CD4-positive, alpha-beta T cell (primary cell): ENCODE results near the gene RPL13A. TPM values are rescaled to one million over a fixed set of nuclear protein-coding genes. Genes with fewer than 3 reads are reported as not detected.
"Not testable (repeated sequence)": the region's sequence is repeated elsewhere in the genome, so short reads cannot be mapped to it uniquely, and the experiment has no call there.

Experiments
- ATAC-seq: fragments of 200-7000 bp; cut with Tn5 transposase; one replicate; pipeline ENCODE4 v1.10.0; 2022; ENCODE audit warnings: mild to moderate bottlenecking; ENCODE audit not compliant: poor library complexity
- CTCF ChIA-PET: fragments of 350-600 bp; sonication (Branson Sonifier 250); formaldehyde crosslinking; loops from one replicate; lab custom pipeline; 2021; ENCODE audit warnings: antibody characterized with exemption, inconsistent platforms; lab: Charles Lee
- POLR2A ChIA-PET: fragments of 350-600 bp; sonication (Branson Sonifier 250); formaldehyde crosslinking; loops from one replicate; lab custom pipeline; 2021; ENCODE audit warnings: antibody characterized with exemption, inconsistent platforms; lab: Charles Lee
- DNase-seq, 14 experiments: peaks; one replicate each; pipeline ENCODE4 v3.0.0-alpha.2; 2013 to 2020; ENCODE audit warnings: mixed read lengths in 2 of 14
- H3K27ac ChIP-seq, 2 donors: one replicate each; pipeline versions ENCODE4 v1.5.1 to v1.7.0; 2013; ENCODE audit warnings: low read length in 2 of 2, low read depth in 1 of 2, mild to moderate bottlenecking in 1 of 2
- H3K27me3 ChIP-seq, 2 experiments: 1 replicate in 1 of 2; 2 replicates in 1 of 2; pipeline versions ENCODE4 v1.6.1 to v1.7.0; 2013; ENCODE audit warnings: low read length in 2 of 2, control low read depth in 1 of 2, mild to moderate bottlenecking in 1 of 2, moderate library complexity in 1 of 2; ENCODE audit not compliant: insufficient read depth in 2 of 2, control insufficient read depth in 1 of 2
- H3K36me3 ChIP-seq: one replicate; pipeline ENCODE4 v1.6.1; 2013; ENCODE audit warnings: low read length, control low read depth; ENCODE audit not compliant: insufficient read depth
- H3K4me1 ChIP-seq: one replicate; pipeline ENCODE4 v1.6.1; 2013; ENCODE audit warnings: low read length, control low read depth; ENCODE audit not compliant: insufficient read depth
- H3K4me3 ChIP-seq: one replicate; pipeline ENCODE4 v1.5.1; 2013; ENCODE audit warnings: mild to moderate bottlenecking, low read length, moderate library complexity
- H3K9me3 ChIP-seq, 2 experiments: 1 replicate in 1 of 2; 2 replicates in 1 of 2; pipeline versions ENCODE4 v1.6.1 to v1.7.0; 2013; ENCODE audit warnings: low read length in 2 of 2, mild to moderate bottlenecking in 2 of 2, control low read depth in 1 of 2, moderate library complexity in 1 of 2; ENCODE audit not compliant: control insufficient read depth in 1 of 2, insufficient read depth in 1 of 2
- H3K27ac Mint-ChIP-seq: one replicate; pipeline ENCODE4 v1.8.0; 2020; ENCODE audit warnings: mixed read lengths
- H3K27me3 Mint-ChIP-seq: one replicate; pipeline ENCODE4 v1.8.0; 2021; ENCODE audit warnings: mixed read lengths
- H3K36me3 Mint-ChIP-seq: one replicate; pipeline ENCODE4 v1.8.0; 2021; ENCODE audit warnings: low read depth, mixed read lengths
- H3K4me1 Mint-ChIP-seq: one replicate; pipeline ENCODE4 v1.8.0; 2021; ENCODE audit warnings: low read depth, mixed read lengths
- H3K4me3 Mint-ChIP-seq: one replicate; pipeline ENCODE4 v1.8.0; 2020; ENCODE audit warnings: mild to moderate bottlenecking, mixed read lengths
- H3K9me3 Mint-ChIP-seq: one replicate; pipeline ENCODE4 v1.8.0; 2020; ENCODE audit warnings: mixed read lengths
- CTCF ChIP-seq: fragments of 200-600 bp; IDR thresholded peaks from one replicate; pipeline ENCODE4 v1.8.0; 2022; ENCODE audit warnings: antibody characterized with exemption, mild to moderate bottlenecking
- intact Hi-C, 2 experiments: fragments of 100-400 bp; cut with DNase I in 1 of 2; cut with micrococcal nuclease in 1 of 2; formaldehyde crosslinking; loops; one replicate each; pipeline versions ENCODE4 v1.15.1 to v1.9.0; 2023 to 2025; cut with DNase I, micrococcal nuclease
- total RNA-seq, 174 experiments: library from RNA in 2 of 174; stranded (reverse) in 2 of 174; gene quantifications; one replicate each; pipeline ENCODE4 v1.2.3 and lab custom pipeline; 2021 to 2026

RPL13A gene
- total RNA-seq, 2 experiments from 2014 or later, result 5,328 to 5,481 TPM

GRCh38 chr19:49442354-49442753, 45.1 kb upstream of the RPL13A start:
- peaks cover 36% of the 10 kb centered on the region for H3K4me1 ChIP-seq
- ATAC-seq (no peak), DNase-seq (peak in 2 of 14 experiments; percentile 6 to 55)
- no peaks in the 10 kb centered on the region for H3K9me3 ChIP-seq
- H3K36me3 ChIP-seq, result peaks cover 10% of the 10 kb centered on the region
- ChIA-PET CTCF (interaction anchor here (0.9 to 3.9 kb wide), 6 partner anchors 11 to 51 kb away, joined by 3 to 19 read pairs (median 4); no protein-coding TSS in a partner anchor), POLR2A (interaction anchor here (1.1 to 1.9 kb wide), 5 partner anchors 11 to 51 kb away, joined by 3 to 6 read pairs (median 4); partner anchors contain the start of gene ALDH16A1)
- no peak overlapping the region for H3K27ac ChIP-seq
- H3K4me3 ChIP-seq, result no peak overlapping the region
- TF ChIP-seq CTCF, result no peak
- Mint-ChIP-seq H3K4me1 (peaks cover 36% of the 10 kb centered on the region), H3K9me3 (no peaks in the 10 kb centered on the region), H3K4me3 (peak overlapping the region; percentile 85), H3K27me3 (peaks cover 59% of the 10 kb centered on the region), H3K36me3 (peaks cover 24% of the 10 kb centered on the region), H3K27ac (no peak overlapping the region)
- intact Hi-C loops, result loop anchor here in 1 of 2 experiments (5.0 to 10.0 kb wide), 2 partner anchors 110 to 448 kb away; partner anchors contain the start of genes GYS1 and RUVBL2
- peaks cover 50 to 51% of the 10 kb centered on the region in 2 experiments for H3K27me3 ChIP-seq

GRCh38 chr19:49442771-49443365, 44.5 kb upstream of the RPL13A start:
- Histone ChIP-seq H3K27me3 (peaks cover 45 to 46% of the 10 kb centered on the region in 2 experiments), H3K27ac (no peak overlapping the region), H3K9me3 (no peaks in the 10 kb centered on the region), H3K36me3 (peaks cover 11% of the 10 kb centered on the region), H3K4me3 (peak overlapping the region; percentile 66), H3K4me1 (peaks cover 41% of the 10 kb centered on the region)
- H3K9me3 Mint-ChIP-seq, result no peaks in the 10 kb centered on the region
- peak overlapping the region; percentile 84 for H3K27ac Mint-ChIP-seq
- no peak for TF ChIP-seq CTCF
- intact Hi-C loops, result loop anchor here (1.0 to 10.0 kb wide), 7 partner anchors 8 to 448 kb away; partner anchors contain the start of genes FLT3LG (in 1 of the 2), GYS1 (in 1 of the 2), PIH1D1 (in 1 of the 2) and RUVBL2 (in 1 of the 2)
- H3K36me3 Mint-ChIP-seq, result peaks cover 29% of the 10 kb centered on the region
- ChIA-PET POLR2A (interaction anchor here (0.9 to 1.9 kb wide), 5 partner anchors 28 to 51 kb away, joined by 3 to 6 read pairs (median 4); no protein-coding TSS in a partner anchor), CTCF (interaction anchor here (0.7 to 3.9 kb wide), 10 partner anchors 9 to 107 kb away, joined by 3 to 19 read pairs (median 4); partner anchors contain the start of genes CD37, FLT3LG and PIH1D1)
- H3K4me3 Mint-ChIP-seq, result peak overlapping the region; percentile 85
- H3K27me3 Mint-ChIP-seq, result peaks cover 54% of the 10 kb centered on the region
- peak in 11 of 14 experiments; percentile 25 to 74 (median 51) for DNase-seq
- peak; percentile 28 for ATAC-seq
- peaks cover 36% of the 10 kb centered on the region for H3K4me1 Mint-ChIP-seq

GRCh38 chr19:49443366-49444099, 43.9 kb upstream of the RPL13A start:
- peaks cover 47% of the 10 kb centered on the region for H3K27me3 Mint-ChIP-seq
- H3K4me3 ChIP-seq, result peak overlapping the region; percentile 66
- intact Hi-C loops, result loop anchor here (1.0 to 10.0 kb wide), 7 partner anchors 8 to 449 kb away; partner anchors contain the start of genes FLT3LG (in 1 of the 2), GYS1 (in 1 of the 2), PIH1D1 (in 1 of the 2) and RUVBL2 (in 1 of the 2)
- H3K27ac Mint-ChIP-seq, result peak overlapping the region; percentile 84
- H3K36me3 Mint-ChIP-seq, result peaks cover 34% of the 10 kb centered on the region
- peak; percentile 95 for TF ChIP-seq CTCF
- DNase-seq (peak; percentile 89 to 96 (median 91)), ATAC-seq (peak; percentile 89)
- ChIA-PET POLR2A (interaction anchor here (0.7 to 1.9 kb wide), 7 partner anchors 26 to 52 kb away, joined by 3 to 5 read pairs (median 3); partner anchors contain the start of gene FLT3LG), CTCF (interaction anchor here (0.6 to 3.9 kb wide), 14 partner anchors 8 to 187 kb away, joined by 3 to 19 read pairs (median 4); partner anchors contain the start of genes CD37, FLT3LG and PIH1D1)
- no peak overlapping the region for H3K27ac ChIP-seq
- no peaks in the 10 kb centered on the region for H3K9me3 Mint-ChIP-seq
- peaks cover 47% of the 10 kb centered on the region for H3K4me1 ChIP-seq
- no peaks in the 10 kb centered on the region for H3K9me3 ChIP-seq
- H3K36me3 ChIP-seq, result peaks cover 16% of the 10 kb centered on the region
- H3K4me3 Mint-ChIP-seq, result peak overlapping the region; percentile 85
- H3K27me3 ChIP-seq, result peaks cover 39% of the 10 kb centered on the region in 2 experiments
- peaks cover 41% of the 10 kb centered on the region for H3K4me1 Mint-ChIP-seq

GRCh38 chr19:49444100-49444700, 43.2 kb upstream of the RPL13A start:
- not testable (repeated sequence) for H3K9me3 ChIP-seq, H3K9me3 Mint-ChIP-seq, ATAC-seq, DNase-seq, H3K4me3 ChIP-seq, H3K27ac ChIP-seq
- intact Hi-C loops, result loop anchor here in 1 of 2 experiments (5.0 to 10.0 kb wide), 2 partner anchors 112 to 449 kb away; partner anchors contain the start of genes GYS1 and RUVBL2
- Mint-ChIP-seq H3K36me3 (peaks cover 38% of the 10 kb centered on the region), H3K4me3 (peak overlapping the region; percentile 85), H3K27me3 (peaks cover 40% of the 10 kb centered on the region), H3K27ac (peak overlapping the region; percentile 84), H3K4me1 (peaks cover 41% of the 10 kb centered on the region)
- Histone ChIP-seq H3K36me3 (peaks cover 23% of the 10 kb centered on the region), H3K4me1 (peaks cover 51% of the 10 kb centered on the region), H3K27me3 (peaks cover 32 to 33% of the 10 kb centered on the region in 2 experiments)
- ChIA-PET POLR2A (interaction anchor here (0.7 to 1.1 kb wide), 3 partner anchors 25 to 52 kb away, joined by 3 to 5 read pairs (median 3); partner anchors contain the start of gene FLT3LG), CTCF (interaction anchor here (0.6 to 3.9 kb wide), 11 partner anchors 7 to 188 kb away, joined by 3 to 19 read pairs (median 5); partner anchors contain the start of genes FLT3LG and PIH1D1)
